Mammary epithelial cell (primary cell): ENCODE results near the gene KDM5B.

ENCODE experiments used
- EZH2 ChIP-seq: IDR thresholded peaks from 2 replicates; pipeline ENCODE4 v1.6.1; 2012; ENCODE audit warnings: low read length, inconsistent platforms, borderline replicate concordance
- TF ChIP-seq, protein P1 (sequence below), 2 donors: IDR thresholded peaks in 1 of 2; conservative IDR thresholded peaks in 1 of 2; 2 replicates each; pipeline ENCODE4 v1.5.1; 2011 to 2012; ENCODE audit warnings: inconsistent platforms in 2 of 2, low read length in 2 of 2, mild to moderate bottlenecking in 2 of 2, control low read depth in 1 of 2, low read depth in 1 of 2; ENCODE audit not compliant: insufficient read depth in 1 of 2; ENCODE audit errors: extremely low read depth in 1 of 2

DNA sequence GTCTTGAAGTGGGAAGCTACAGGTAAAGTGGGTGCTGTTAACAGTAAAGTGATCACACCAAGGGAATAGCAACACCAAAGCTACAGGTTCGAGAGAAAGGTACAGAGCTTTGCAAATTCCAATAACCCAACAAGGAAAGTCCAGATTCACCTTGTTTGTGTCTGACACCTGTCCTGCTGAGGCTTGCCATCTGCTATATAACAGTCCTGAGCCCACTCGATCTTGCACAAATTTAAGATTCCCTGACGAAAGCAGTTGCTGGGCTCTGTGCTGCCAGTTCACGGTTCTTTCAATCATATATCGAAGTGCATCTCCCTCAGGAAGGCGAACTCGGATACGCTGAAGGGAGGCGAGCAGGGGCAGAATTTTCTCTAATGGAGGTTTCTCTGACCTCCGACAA lies 75.0 kb downstream of the KDM5B start:
- TF ChIP-seq, protein P1, sequence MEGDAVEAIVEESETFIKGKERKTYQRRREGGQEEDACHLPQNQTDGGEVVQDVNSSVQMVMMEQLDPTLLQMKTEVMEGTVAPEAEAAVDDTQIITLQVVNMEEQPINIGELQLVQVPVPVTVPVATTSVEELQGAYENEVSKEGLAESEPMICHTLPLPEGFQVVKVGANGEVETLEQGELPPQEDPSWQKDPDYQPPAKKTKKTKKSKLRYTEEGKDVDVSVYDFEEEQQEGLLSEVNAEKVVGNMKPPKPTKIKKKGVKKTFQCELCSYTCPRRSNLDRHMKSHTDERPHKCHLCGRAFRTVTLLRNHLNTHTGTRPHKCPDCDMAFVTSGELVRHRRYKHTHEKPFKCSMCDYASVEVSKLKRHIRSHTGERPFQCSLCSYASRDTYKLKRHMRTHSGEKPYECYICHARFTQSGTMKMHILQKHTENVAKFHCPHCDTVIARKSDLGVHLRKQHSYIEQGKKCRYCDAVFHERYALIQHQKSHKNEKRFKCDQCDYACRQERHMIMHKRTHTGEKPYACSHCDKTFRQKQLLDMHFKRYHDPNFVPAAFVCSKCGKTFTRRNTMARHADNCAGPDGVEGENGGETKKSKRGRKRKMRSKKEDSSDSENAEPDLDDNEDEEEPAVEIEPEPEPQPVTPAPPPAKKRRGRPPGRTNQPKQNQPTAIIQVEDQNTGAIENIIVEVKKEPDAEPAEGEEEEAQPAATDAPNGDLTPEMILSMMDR (conservative IDR thresholded peaks at IDR 0.05 in 1 of 2, IDR thresholded peaks at IDR 0.05 in 1 of 2; ENCODE audit: extremely low read depth in 1 of 2, insufficient read depth in 1 of 2, low read depth in 1 of 2, low read length in 2 of 2) = no peak
- no peak for TF ChIP-seq EZH2
